Panc1 (cell line): ENCODE data around the gene ADORA2A. TPM values are rescaled to one million over a fixed set of nuclear protein-coding genes. Genes with fewer than 3 reads are reported as not detected.

ENCODE experiments used
- ATAC-seq: fragments of 200-7000 bp; cut with Tn5 transposase; 2 replicates; pipeline ENCODE4 v1.9.1; 2020; ENCODE audit warnings: mild to moderate bottlenecking, moderate library complexity
- BruUV-seq: library from RNA; stranded (reverse); fragments of 400-500 nt; replicated peaks from 2 replicates; lab custom pipeline; 2021; lab: Mats Ljungman, UMichigan
- CTCF ChIA-PET: fragments of 300-600 bp; sonication (Branson Sonifier 250); formaldehyde crosslinking; loops from one replicate; lab custom pipeline; 2022; ENCODE audit warnings: antibody characterized with exemption; lab: Charles Lee
- POLR2A ChIA-PET: fragments of 300-600 bp; sonication (Branson Sonifier 250); formaldehyde crosslinking; loops from one replicate; lab custom pipeline; 2022; ENCODE audit warnings: antibody characterized with exemption; lab: Charles Lee
- DNase-seq: peaks from one replicate; pipeline ENCODE4 v3.0.0-alpha.2; 2010; ENCODE audit warnings: low read depth, low spot score
- H3K27ac ChIP-seq: 2 replicates; pipeline ENCODE4 v1.5.1; 2011; ENCODE audit warnings: mild to moderate bottlenecking, low read length, inconsistent platforms
- H3K27me3 ChIP-seq: fragments of 200-500 bp; sonication (Bioruptor generic); 2 replicates; pipeline ENCODE4 v1.6.0; 2014; ENCODE audit warnings: low read length, inconsistent platforms; ENCODE audit not compliant: control insufficient read depth, insufficient read depth
- H3K36me3 ChIP-seq: fragments of 200-500 bp; sonication (Bioruptor generic); 2 replicates; pipeline ENCODE4 v1.5.1; 2014; ENCODE audit warnings: inconsistent platforms, mild to moderate bottlenecking, low read length, moderate library complexity; ENCODE audit not compliant: control insufficient read depth, insufficient read depth
- H3K4me1 ChIP-seq: 2 replicates; pipeline ENCODE4 v1.5.1; 2011; ENCODE audit warnings: inconsistent platforms, mild to moderate bottlenecking, low read length, moderate library complexity; ENCODE audit not compliant: control insufficient read depth, insufficient read depth
- H3K4me3 ChIP-seq, 2 experiments: 2 replicates each; pipeline ENCODE4 v1.5.1; 2011 to 2012; ENCODE audit warnings: low read depth in 2 of 2, low read length in 2 of 2, mild to moderate bottlenecking in 2 of 2, inconsistent platforms in 1 of 2, moderate library complexity in 1 of 2
- H3K9me3 ChIP-seq: fragments of 200-500 bp; sonication (Bioruptor generic); 2 replicates; pipeline ENCODE4 v1.5.1; 2014; ENCODE audit warnings: low read depth, mild to moderate bottlenecking, inconsistent platforms, low read length, moderate library complexity; ENCODE audit not compliant: control insufficient read depth, insufficient read depth
- CTCF ChIP-seq: fragments of 450-650 bp; IDR thresholded peaks from 2 replicates; pipeline ENCODE4 v1.5.1; 2017; ENCODE audit warnings: mild to moderate bottlenecking
- POLR2AphosphoS5 ChIP-seq: IDR thresholded peaks from 2 replicates; pipeline ENCODE4 v1.6.1; 2012; ENCODE audit warnings: mild to moderate bottlenecking, low read depth, low read length, moderate library complexity
- REST ChIP-seq, 2 experiments: IDR thresholded peaks; 2 replicates each; pipeline ENCODE4 v1.6.1; 2011 to 2012; ENCODE audit warnings: low read depth in 2 of 2, control low read depth in 1 of 2, low read length in 1 of 2, mild to moderate bottlenecking in 1 of 2, moderate library complexity in 1 of 2; ENCODE audit not compliant: insufficient read depth in 1 of 2
- SIN3A ChIP-seq: IDR thresholded peaks from 2 replicates; pipeline ENCODE4 v1.6.1; 2012; ENCODE audit warnings: low read depth, mild to moderate bottlenecking, low read length, moderate library complexity, borderline replicate concordance; ENCODE audit not compliant: insufficient read depth
- TCF7L2 ChIP-seq: IDR thresholded peaks from 2 replicates; pipeline ENCODE4 v1.6.1; 2011; ENCODE audit warnings: mild to moderate bottlenecking, low read depth, low read length, inconsistent platforms
- in situ Hi-C: cut with HindIII; loops from 2 replicates; pipeline ENCODE4 v1.10.0; 2016; ENCODE audit warnings: low sequenced_read_pairs, low pct_unique_long_range_greater_than_20kb
- intact Hi-C: fragments of 100-400 bp; cut with micrococcal nuclease; formaldehyde crosslinking; loops from one replicate; pipeline ENCODE4 v1.10.0; 2022; ENCODE audit not compliant: unreplicated experiment
- total RNA-seq: library from RNA; stranded (reverse); gene quantifications from one replicate; pipeline ENCODE4 v1.2.1, GENCODE V29; 2021; ENCODE audit not compliant: unreplicated experiment

ADORA2A gene
- total RNA-seq, 1 experiment from 2014 or later, result 11.5 TPM

DNA sequence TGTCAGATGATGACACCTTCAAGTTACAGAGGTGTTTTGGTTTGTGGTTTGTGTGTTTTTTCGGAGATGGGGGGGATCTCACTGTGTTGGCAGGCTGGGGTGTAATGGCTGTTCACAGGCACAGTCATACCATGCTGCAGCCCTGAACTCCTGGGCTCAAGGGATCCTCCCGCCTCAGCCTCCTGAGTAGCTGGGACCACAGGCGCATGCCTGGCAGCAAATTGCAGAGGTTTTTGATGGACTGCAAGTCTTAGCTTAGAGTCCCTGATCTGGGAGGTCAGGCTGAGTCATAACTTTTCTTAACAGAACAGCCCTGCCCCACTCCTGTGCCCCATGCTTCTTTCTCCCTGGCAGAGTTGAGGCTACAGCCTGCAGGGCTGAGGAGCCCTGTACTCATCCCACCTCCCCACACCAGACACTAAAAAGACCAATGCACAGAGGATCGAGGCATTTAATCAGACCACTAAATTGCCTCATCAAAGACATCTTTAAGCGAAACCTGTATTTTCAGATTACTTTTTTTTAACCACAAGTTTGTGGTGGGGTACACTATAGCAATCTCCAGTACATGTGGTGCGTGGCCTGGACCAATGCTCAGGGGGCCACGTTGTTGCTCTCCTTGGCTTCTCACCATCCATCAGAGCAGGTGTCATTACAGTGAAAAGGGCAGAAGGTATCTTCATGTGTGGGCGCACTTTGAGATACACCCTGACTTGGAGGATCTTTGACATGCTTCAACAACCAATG lies 17.1 kb upstream of the ADORA2A start:
- H3K27me3 ChIP-seq, result no peaks in the 10 kb centered on the region
- no peaks in the 10 kb centered on the region for H3K36me3 ChIP-seq
- ChIA-PET CTCF (no interaction called here), POLR2A (no interaction called here)
- no TSS peak for BruUV-seq
- TF ChIP-seq CTCF, result no peak
- no peak for ATAC-seq
- no peaks in the 10 kb centered on the region; the same call in 1 of the 2 replicates for H3K4me1 ChIP-seq
- intact Hi-C loops (no loop called here), in situ Hi-C loops (no loop called here)
- no peaks in the 10 kb centered on the region for H3K9me3 ChIP-seq
- H3K27ac ChIP-seq, result no peak overlapping the region
- no peak overlapping the region for H3K4me3 ChIP-seq
- DNase-seq, result no peak

- POLR2A ChIA-PET, result no interaction called here
- no TSS peak for BruUV-seq
- H3K27me3 ChIP-seq, result no peaks in the 10 kb centered on the region
- no peak overlapping the region for H3K4me3 ChIP-seq
- no peaks in the 10 kb centered on the region for H3K9me3 ChIP-seq
- ATAC-seq (no peak), DNase-seq (no peak)
- no peak overlapping the region for H3K27ac ChIP-seq
- intact Hi-C loops (no loop called here), in situ Hi-C loops (no loop called here)
- TF ChIP-seq SIN3A, result no peak
- no peak for TF ChIP-seq TCF7L2
- TF ChIP-seq CTCF, result no peak
- TF ChIP-seq POLR2AphosphoS5, result no peak
- no peak for TF ChIP-seq REST (IDR thresholded peaks at IDR 0.05; ENCODE audit: insufficient read depth in 1 of 2, low read depth in 2 of 2, low read length in 1 of 2)
- H3K4me1 ChIP-seq, result no peaks in the 10 kb centered on the region
- no peaks in the 10 kb centered on the region for H3K36me3 ChIP-seq
- CTCF ChIA-PET, result interaction anchor here (0.6 kb wide), 1 partner anchor 1233 kb away, joined by 3 read pairs; no protein-coding TSS in a partner anchor
Observed at GRCh38 chr22:24411256-24412004, 16.0 kb upstream of the ADORA2A start.
